ENCODE data around the gene SF3B6. TPM values are rescaled to one million over a fixed set of nuclear protein-coding genes. Genes with fewer than 3 reads are reported as not detected.

SF3B6 gene
- total and polyA plus RNA-seq, 9 of the 15 experiments (the other 6 are each of a cell fraction or from before 2014, with no cell fraction given) = 146 to 591 (median 295) TPM

GRCh38 chr2:24075915-24076848 is at the start of gene SF3B6 (continued):
- TF ChIP-seq XRCC4 (IDR thresholded peaks at IDR 0.05; ENCODE audit: extremely low read depth, insufficient read depth, insufficient read length) (no peak), STAT6 (CRISPR knock-in tag; IDR thresholded peaks at IDR 0.05) (0 out of 2 replicates have a peak, but pooled peaks have one; percentile 28), ZBED1 (IDR thresholded peaks at IDR 0.05) (peak; percentile 75; the same call in 1 of the 2 replicates), NFYB (IDR thresholded peaks at IDR 0.05; ENCODE audit: extremely low read depth, insufficient read length) (no peak), HDAC8 (tag; IDR thresholded peaks at IDR 0.05) (0 out of 2 replicates have a peak, but pooled peaks have one; percentile 61), POLR2B (IDR thresholded peaks at IDR 0.05; ENCODE audit: low read depth, partially characterized antibody) (peak; percentile 93), ZNF644 (tag; IDR thresholded peaks at IDR 0.05; ENCODE audit: low read depth) (no peak), HDAC1 (IDR thresholded peaks at IDR 0.05) (peak in 1 of 2 experiments; percentile 85; a peak in 2 of 4 replicates), ARID2 (IDR thresholded peaks at IDR 0.05) (no peak), ZBTB8A (IDR thresholded peaks at IDR 0.05; ENCODE audit: partially characterized antibody) (no peak), TAF1 (IDR thresholded peaks at IDR 0.05; ENCODE audit: control insufficient read depth, extremely low read depth, insufficient read depth, low read length, severe bottlenecking) (peak; percentile 80), PURB (CRISPR knock-in tag; IDR thresholded peaks at IDR 0.05; ENCODE audit: low read depth) (no peak), SMAD3 (CRISPR knock-in tag; conservative IDR thresholded peaks at IDR 0.05) (no peak), TBL1XR1 (IDR thresholded peaks at IDR 0.05; ENCODE audit: low read length in 2 of 2) (peak in 1 of 2 experiments; percentile 90; a peak in 2 of 4 replicates), CBFA2T3 (IDR thresholded peaks at IDR 0.05) (no peak), ZBTB43 (CRISPR knock-in tag; IDR thresholded peaks at IDR 0.05) (0 out of 2 replicates have a peak, but pooled peaks have one; percentile 51), MCM2 (IDR thresholded peaks at IDR 0.05; ENCODE audit: low read depth) (no peak), SMARCE1 (IDR thresholded peaks at IDR 0.05) (no peak; the same call in 1 of the 2 replicates), ZNF347 (CRISPR knock-in tag; IDR thresholded peaks at IDR 0.05; ENCODE audit: low read depth) (no peak), GABPB1 (CRISPR knock-in tag; IDR thresholded peaks at IDR 0.05) (peak; percentile 100), TSC22D4 (tag; IDR thresholded peaks at IDR 0.05) (no peak), SRSF3 (IDR thresholded peaks at IDR 0.05; ENCODE audit: insufficient read depth, low read length) (no peak), SAP30 (IDR thresholded peaks at IDR 0.05; ENCODE audit: borderline replicate concordance, insufficient read depth, low read depth, low read length, poor library complexity, severe bottlenecking) (peak; percentile 88), ZNF174 (CRISPR knock-in tag; IDR thresholded peaks at IDR 0.05) (no peak)

All from K562 (cell line).